Caco-2 (cell line): ENCODE data around the gene ANO6. TPM values are rescaled to one million over a fixed set of nuclear protein-coding genes. Genes with fewer than 3 reads are reported as not detected.

ENCODE experiments used
- BruUV-seq: library from RNA; stranded (reverse); fragments of 400-500 nt; replicated peaks from 2 replicates; lab custom pipeline; 2021; lab: Mats Ljungman, UMichigan
- CTCF ChIA-PET: fragments of 300-600 bp; sonication (Branson Sonifier 250); formaldehyde crosslinking; loops from one replicate; lab custom pipeline; 2022; ENCODE audit warnings: antibody characterized with exemption; lab: Charles Lee
- POLR2A ChIA-PET: fragments of 300-600 bp; sonication (Branson Sonifier 250); formaldehyde crosslinking; loops from one replicate; lab custom pipeline; 2022; ENCODE audit warnings: antibody characterized with exemption; lab: Charles Lee
- DNase-seq, 2 experiments: peaks; one replicate each; pipeline versions ENCODE4 v3.0.0 to v3.0.0-alpha.2; 2020 to 2022
- H3K27me3 ChIP-seq: replicated peaks from 2 replicates; pipeline ENCODE4 v1.6.0; 2011; ENCODE audit warnings: low read length; ENCODE audit not compliant: control insufficient read depth, insufficient read depth
- H3K36me3 ChIP-seq: 2 replicates; pipeline ENCODE4 v1.5.1; 2011; ENCODE audit warnings: low read length; ENCODE audit not compliant: control insufficient read depth, insufficient read depth
- H3K4me1 ChIP-seq: fragments of 250-450 bp; sonication (Bioruptor Pico); 2 replicates; pipeline ENCODE4 v1.5.1; 2020; ENCODE audit warnings: mild to moderate bottlenecking
- H3K4me3 ChIP-seq: 2 replicates; pipeline ENCODE4 v1.5.1; 2011; ENCODE audit warnings: low read depth, mild to moderate bottlenecking, control low read depth, low read length
- H3K9me3 ChIP-seq: fragments of 250-450 bp; sonication (Bioruptor Pico); 2 replicates; pipeline ENCODE4 v1.5.1; 2020; ENCODE audit warnings: mild to moderate bottlenecking, moderate library complexity
- H3K27ac Mint-ChIP-seq: one replicate; pipeline ENCODE4 v1.8.0; 2022; ENCODE audit warnings: mixed read lengths; ENCODE audit not compliant: unreplicated experiment
- H3K27me3 Mint-ChIP-seq: one replicate; pipeline ENCODE4 v1.8.0; 2022; ENCODE audit warnings: mixed read lengths; ENCODE audit not compliant: insufficient read depth, unreplicated experiment
- H3K36me3 Mint-ChIP-seq: one replicate; pipeline ENCODE4 v1.8.0; 2022; ENCODE audit warnings: mild to moderate bottlenecking, mixed read lengths; ENCODE audit not compliant: insufficient read depth, unreplicated experiment
- H3K4me1 Mint-ChIP-seq: one replicate; pipeline ENCODE4 v1.8.0; 2022; ENCODE audit warnings: low read depth, mixed read lengths; ENCODE audit not compliant: unreplicated experiment
- H3K4me3 Mint-ChIP-seq: one replicate; pipeline ENCODE4 v1.8.0; 2022; ENCODE audit warnings: mild to moderate bottlenecking, moderate library complexity, mixed read lengths; ENCODE audit not compliant: unreplicated experiment
- H3K9me3 Mint-ChIP-seq: one replicate; pipeline ENCODE4 v1.8.0; 2022; ENCODE audit warnings: mixed read lengths; ENCODE audit not compliant: unreplicated experiment
- CTCF ChIP-seq, 2 experiments: fragments of 200-600 bp in 1 of 2; IDR thresholded peaks; 1 replicate in 1 of 2; 2 replicates in 1 of 2; pipeline versions ENCODE4 v1.5.1 to v1.8.0; 2011 to 2022; ENCODE audit warnings: antibody characterized with exemption in 1 of 2, control low read depth in 1 of 2, inconsistent platforms in 1 of 2, low read depth in 1 of 2, low read length in 1 of 2, mild to moderate bottlenecking in 1 of 2, moderate library complexity in 1 of 2; ENCODE audit not compliant: insufficient read depth in 1 of 2, severe bottlenecking in 1 of 2, unreplicated experiment in 1 of 2
- intact Hi-C: fragments of 100-400 bp; cut with micrococcal nuclease; formaldehyde crosslinking; loops from one replicate; pipeline ENCODE4 v1.10.0; 2022; ENCODE audit not compliant: unreplicated experiment
- total RNA-seq: library from RNA; stranded (reverse); gene quantifications from 2 replicates; pipeline ENCODE4 v1.2.3, GENCODE V29; 2022

Gene ANO6
- total RNA-seq, 1 experiment from 2014 or later, result 126 TPM

DNA sequence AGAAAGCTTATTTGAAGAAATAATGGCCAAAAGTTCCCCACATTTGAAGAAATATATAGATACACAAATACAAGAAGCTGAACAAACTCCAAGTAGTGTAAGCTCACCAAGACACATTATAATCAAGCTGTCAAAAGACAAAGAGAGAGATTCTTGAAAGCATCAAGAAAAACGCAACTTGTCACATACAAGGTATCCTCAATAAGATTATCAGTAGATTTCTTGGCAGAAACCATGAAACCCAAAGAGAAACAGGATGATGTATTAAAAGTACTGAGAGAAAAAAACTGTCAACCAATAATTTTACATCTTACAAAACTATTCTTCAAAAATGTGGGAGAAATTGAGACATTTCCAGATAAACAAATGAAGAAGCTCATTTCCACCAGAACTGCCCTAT is 263.0 kb downstream of the ANO6 start:
- H3K4me3 Mint-ChIP-seq, result no peak overlapping the region
- POLR2A ChIA-PET, result no interaction called here
- TF ChIP-seq CTCF (IDR thresholded peaks at IDR 0.05; ENCODE audit: insufficient read depth in 1 of 2, low read depth in 1 of 2, low read length in 1 of 2, severe bottlenecking in 1 of 2, unreplicated experiment in 1 of 2), result no peak
- Histone ChIP-seq H3K9me3 (peaks cover 20% of the 10 kb centered on the region), H3K36me3 (no peaks in the 10 kb centered on the region), H3K4me3 (no peak overlapping the region), H3K4me1 (no peaks in the 10 kb centered on the region; the same call in none of the 2 replicates), H3K27me3 (no peaks in the 10 kb centered on the region)
- no TSS peak for BruUV-seq
- H3K36me3 Mint-ChIP-seq, result no peaks in the 10 kb centered on the region
- H3K4me1 Mint-ChIP-seq, result peaks cover 12% of the 10 kb centered on the region
- CTCF ChIA-PET, result no interaction called here
- no peak overlapping the region for H3K27ac Mint-ChIP-seq
- no peak for DNase-seq
- peaks cover 2% of the 10 kb centered on the region for H3K27me3 Mint-ChIP-seq
- H3K9me3 Mint-ChIP-seq, result peaks cover 38% of the 10 kb centered on the region
- intact Hi-C loops, result no loop called here

DNA sequence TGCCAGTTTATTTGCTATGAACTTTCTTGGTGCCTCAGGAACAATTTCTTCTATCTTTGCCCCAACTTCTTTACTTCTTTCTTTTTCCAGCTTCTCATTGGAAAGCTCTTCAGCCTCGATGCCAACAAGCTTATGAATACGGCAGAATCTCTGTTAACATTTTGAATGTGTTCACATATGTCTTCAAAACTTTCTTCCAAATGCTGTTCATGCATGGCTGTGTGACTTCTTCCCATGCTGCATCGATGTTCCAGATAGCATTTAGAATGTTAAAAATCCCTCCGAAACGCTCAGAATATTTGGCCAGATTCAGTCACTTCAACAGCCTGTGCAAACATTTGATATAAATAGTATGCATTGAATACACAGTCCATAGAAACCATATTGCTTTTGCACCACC is 265.9 kb downstream of the ANO6 start:
- Mint-ChIP-seq H3K27me3 (peaks cover 2% of the 10 kb centered on the region), H3K4me1 (peaks cover 3% of the 10 kb centered on the region), H3K36me3 (no peaks in the 10 kb centered on the region), H3K9me3 (peaks cover 28% of the 10 kb centered on the region), H3K27ac (no peak overlapping the region), H3K4me3 (no peak overlapping the region)
- no peak for DNase-seq
- Histone ChIP-seq H3K4me1 (no peaks in the 10 kb centered on the region), H3K36me3 (no peaks in the 10 kb centered on the region), H3K9me3 (peaks cover 20% of the 10 kb centered on the region), H3K4me3 (no peak overlapping the region), H3K27me3 (no peaks in the 10 kb centered on the region)
- intact Hi-C loops, result no loop called here
- no peak for TF ChIP-seq CTCF (IDR thresholded peaks at IDR 0.05; ENCODE audit: insufficient read depth in 1 of 2, low read depth in 1 of 2, low read length in 1 of 2, severe bottlenecking in 1 of 2, unreplicated experiment in 1 of 2)
- CTCF ChIA-PET, result no interaction called here
- POLR2A ChIA-PET, result no interaction called here
- BruUV-seq, result no TSS peak

- Histone ChIP-seq H3K36me3 (no peaks in the 10 kb centered on the region), H3K4me1 (no peaks in the 10 kb centered on the region), H3K27me3 (no peaks in the 10 kb centered on the region), H3K9me3 (peaks cover 15% of the 10 kb centered on the region), H3K4me3 (no peak overlapping the region)
- POLR2A ChIA-PET, result no interaction called here
- DNase-seq, result no peak
- Mint-ChIP-seq H3K36me3 (no peaks in the 10 kb centered on the region), H3K4me3 (no peak overlapping the region), H3K27me3 (peaks cover 2% of the 10 kb centered on the region), H3K27ac (no peak overlapping the region), H3K9me3 (peaks cover 24% of the 10 kb centered on the region), H3K4me1 (no peaks in the 10 kb centered on the region)
- CTCF ChIA-PET, result no interaction called here
- BruUV-seq, result no TSS peak
- no peak for TF ChIP-seq CTCF (IDR thresholded peaks at IDR 0.05; ENCODE audit: insufficient read depth in 1 of 2, low read depth in 1 of 2, low read length in 1 of 2, severe bottlenecking in 1 of 2, unreplicated experiment in 1 of 2)
- intact Hi-C loops, result no loop called here
Observed at GRCh38 chr12:45483571-45483970, 267.7 kb downstream of the ANO6 start.

Other genes starting within 250 kb of the ANO6 start
- gene DBX2, start 165.0 kb upstream of the ANO6 start, total RNA-seq, result not detected in 2 replicates